Mesendoderm (in vitro differentiated cells): ENCODE data around the gene CROCC.
"Not testable (repeated sequence)": the region's sequence is repeated elsewhere in the genome, so short reads cannot be mapped to it uniquely, and the experiment has no call there.

Source experiments
- DNase-seq: peaks from one replicate; pipeline ENCODE4 v3.0.0; 2013
- H2AK5ac ChIP-seq: 2 replicates; pipeline ENCODE4 v1.6.1; 2013; ENCODE audit warnings: low read length, inconsistent platforms
- H2BK120ac ChIP-seq: 2 replicates; pipeline ENCODE4 v1.6.1; 2013; ENCODE audit warnings: low read depth, mild to moderate bottlenecking, low read length, moderate library complexity, mixed read lengths
- H2BK15ac ChIP-seq: replicated peaks from 2 replicates; pipeline ENCODE4 v1.6.1; 2013; ENCODE audit warnings: low read depth, mild to moderate bottlenecking, moderate library complexity
- H2BK5ac ChIP-seq: 2 replicates; pipeline ENCODE4 v1.6.1; 2013; ENCODE audit warnings: low read length, inconsistent platforms
- H3K18ac ChIP-seq: 2 replicates; pipeline ENCODE4 v1.6.1; 2013; ENCODE audit warnings: mild to moderate bottlenecking, low read length, mixed read lengths
- H3K23ac ChIP-seq: one replicate; pipeline ENCODE4 v1.6.1; 2013; ENCODE audit warnings: low read length
- H3K27ac ChIP-seq: 2 replicates; pipeline ENCODE4 v1.5.1; 2013; ENCODE audit warnings: low read depth, mild to moderate bottlenecking, inconsistent platforms, low read length, moderate library complexity
- H3K27me3 ChIP-seq: 2 replicates; pipeline ENCODE4 v1.6.1; 2013; ENCODE audit warnings: low read length, control low read depth, mild to moderate bottlenecking, inconsistent platforms; ENCODE audit not compliant: insufficient read depth, poor library complexity
- H3K36me3 ChIP-seq: 2 replicates; pipeline ENCODE4 v1.6.1; 2013; ENCODE audit warnings: low read length, inconsistent platforms; ENCODE audit not compliant: control insufficient read depth, insufficient read depth
- H3K4ac ChIP-seq: one replicate; pipeline ENCODE4 v1.6.1; 2013; ENCODE audit warnings: low read depth, mild to moderate bottlenecking, low read length, moderate library complexity
- H3K4me1 ChIP-seq: 2 replicates; pipeline ENCODE4 v1.6.1; 2013; ENCODE audit warnings: low read depth, low read length, inconsistent platforms; ENCODE audit not compliant: control insufficient read depth
- H3K4me2 ChIP-seq: 2 replicates; pipeline ENCODE4 v1.6.1; 2013; ENCODE audit warnings: low read length
- H3K4me3 ChIP-seq: 2 replicates; pipeline ENCODE4 v1.5.1; 2013; ENCODE audit warnings: mild to moderate bottlenecking, low read length
- H3K56ac ChIP-seq: one replicate; pipeline ENCODE4 v1.6.1; 2013; ENCODE audit warnings: low read length
- H3K79me1 ChIP-seq: 2 replicates; pipeline ENCODE4 v1.6.1; 2013; ENCODE audit warnings: low read length, inconsistent platforms
- H3K79me2 ChIP-seq: 2 replicates; pipeline ENCODE4 v1.6.1; 2013; ENCODE audit warnings: mild to moderate bottlenecking, low read length; ENCODE audit not compliant: control insufficient read depth, insufficient read depth
- H3K9ac ChIP-seq: 2 replicates; pipeline ENCODE4 v1.6.1; 2013; ENCODE audit warnings: low read length, inconsistent platforms
- H4K5ac ChIP-seq: one replicate; pipeline ENCODE4 v1.6.1; 2013; ENCODE audit warnings: low read length
- H4K8ac ChIP-seq: one replicate; pipeline ENCODE4 v1.6.1; 2013; ENCODE audit warnings: low read depth, mild to moderate bottlenecking, control low read depth, low read length, moderate library complexity
- WGBS: extraction: QIAGEN DNeasy Blood & Tissue Kit; methylation state at CpG from one replicate; pipeline ENCODE4 v1.1.7; 2013; ENCODE audit warnings: low lambda C conversion rate, missing lambda C conversion rate; ENCODE audit not compliant: insufficient coverage; ENCODE audit errors: extremely low coverage; 5-methylcytosine and 5-hydroxymethylcytosine counted together

Gene CROCC

DNA sequence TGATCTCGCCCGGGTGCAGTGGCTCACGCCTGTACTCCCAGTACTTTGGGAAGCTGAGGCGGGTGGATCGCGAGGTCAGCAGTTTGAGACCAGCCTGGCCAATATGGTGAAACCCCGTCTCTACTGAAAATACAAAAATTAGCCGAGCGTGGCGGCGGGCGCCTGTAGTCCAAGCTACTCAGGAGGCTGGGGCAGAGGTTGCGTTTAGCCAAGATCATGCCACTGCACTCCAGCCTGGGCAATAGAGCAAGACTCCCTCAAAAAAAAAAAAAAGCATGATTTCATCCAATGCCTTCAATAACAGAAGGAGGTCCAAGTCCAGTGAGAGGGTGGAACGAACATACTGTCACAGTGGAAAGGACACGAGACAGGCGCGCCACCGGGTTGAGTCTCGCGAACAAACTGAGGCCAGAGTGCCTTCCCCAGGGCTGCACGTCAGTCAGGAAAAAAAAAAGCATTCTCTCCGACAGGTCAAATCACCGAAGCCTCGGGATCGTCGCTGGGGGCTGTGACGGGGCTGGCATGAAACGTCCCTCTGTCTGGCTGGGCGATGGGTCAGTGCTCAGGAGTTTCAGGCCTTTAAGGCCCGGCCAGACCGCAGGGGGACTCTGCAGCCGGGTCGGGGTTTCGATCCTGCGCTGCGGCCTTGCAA, 8.4 kb upstream of the CROCC start:
- Histone ChIP-seq H3K9ac (peak overlapping the region; percentile 58), H3K4ac (no peak overlapping the region), H3K79me2 (no peaks in the 10 kb centered on the region), H3K36me3 (no peaks in the 10 kb centered on the region), H4K5ac (no peak overlapping the region), H2BK5ac (no peak overlapping the region), H2AK5ac (no peak overlapping the region), H3K79me1 (no peaks in the 10 kb centered on the region), H2BK15ac (no peak overlapping the region), H2BK120ac (no peak overlapping the region), H3K27ac (no peak overlapping the region), H4K8ac (no peak overlapping the region), H3K56ac (peak overlapping the region; percentile 77), H3K4me3 (peak overlapping the region; percentile 8), H3K18ac (peak overlapping the region; percentile 33), H3K4me2 (peak overlapping the region; percentile 44), H3K27me3 (no peaks in the 10 kb centered on the region), H3K23ac (no peak overlapping the region), H3K4me1 (no peaks in the 10 kb centered on the region)
- DNase-seq: no peak
- whole genome bisulfite sequencing: no CpG with 5 or more reads among the region's 36 CpGs

DNA sequence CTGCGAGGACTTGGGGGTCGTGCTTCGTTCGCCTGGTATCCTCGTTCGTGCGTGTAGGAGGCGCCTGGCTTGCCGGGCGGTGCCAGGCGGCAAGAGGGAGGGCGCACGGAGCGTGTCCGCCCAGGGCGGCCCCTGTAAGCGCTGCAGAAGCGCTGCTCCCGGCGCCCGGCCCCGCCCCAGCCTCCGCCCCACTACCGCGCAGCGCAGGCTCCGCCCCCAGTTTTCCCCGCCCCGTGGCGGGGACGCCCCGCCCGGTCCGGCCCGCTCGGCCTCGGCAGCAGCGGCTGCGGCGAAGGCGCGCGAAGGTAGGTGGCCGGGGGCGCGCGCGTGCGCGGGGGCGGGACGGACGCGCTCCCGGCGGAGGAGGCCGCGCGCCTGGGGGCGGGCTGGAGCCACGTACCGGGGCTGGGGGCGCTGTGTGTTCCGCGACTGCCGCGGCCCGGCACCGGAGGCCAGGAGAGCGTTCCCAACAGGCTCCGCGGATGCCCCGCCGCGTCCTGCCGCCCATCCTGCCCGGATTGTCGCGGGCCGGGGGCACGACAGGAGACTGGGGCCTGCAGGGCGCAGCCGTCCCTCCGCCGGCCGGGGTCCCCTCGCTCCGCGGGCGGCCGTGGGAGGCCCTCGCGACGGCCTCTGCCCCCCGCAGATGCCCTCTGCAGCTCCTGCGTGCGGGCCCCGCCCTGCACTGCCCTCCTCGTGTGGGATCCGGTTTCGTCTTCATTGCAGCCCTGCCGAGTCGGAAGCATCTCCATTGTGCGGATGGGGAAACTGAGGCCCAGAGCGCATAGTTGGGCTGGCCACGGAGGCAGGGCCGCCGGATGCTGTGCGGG, 7.7 kb upstream of the CROCC start:
- no peak overlapping the region for H3K27ac ChIP-seq

DNA sequence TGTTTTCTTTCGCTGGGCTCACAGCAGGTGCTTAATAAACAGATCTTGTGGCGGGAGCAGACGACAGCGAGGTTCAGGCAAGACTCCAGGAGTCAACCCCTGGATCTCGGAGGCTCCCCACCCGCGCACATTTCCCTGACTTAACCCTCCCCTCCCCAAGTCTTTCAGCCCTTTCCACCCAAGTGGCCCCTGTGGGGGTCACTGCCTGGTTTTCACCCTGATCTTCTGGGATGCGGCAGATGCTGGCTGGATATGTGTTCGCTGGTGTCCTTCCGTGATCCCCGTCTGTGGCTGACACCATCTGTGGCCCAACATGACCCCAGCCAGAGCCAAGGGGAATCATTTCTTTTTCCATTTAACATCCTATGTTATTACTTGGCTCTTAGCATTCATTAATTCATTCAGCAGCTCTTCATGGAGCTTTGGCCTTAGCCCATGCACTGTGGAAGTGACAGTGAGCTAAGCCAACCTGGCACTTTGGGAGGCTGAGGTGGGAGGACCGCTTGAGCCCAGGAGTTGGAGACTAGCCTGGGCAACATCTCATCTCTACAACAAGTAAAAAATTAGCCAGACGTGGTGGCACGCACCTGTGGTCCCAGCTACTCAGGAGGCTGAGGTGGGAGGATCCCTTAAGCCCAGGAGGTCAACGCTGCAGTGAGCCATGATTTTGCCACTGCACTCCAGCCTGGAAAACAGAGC, 6.7 kb upstream of the CROCC start:
- H4K5ac ChIP-seq, DNase-seq, H4K8ac ChIP-seq, H3K27me3 ChIP-seq, H3K4me3 ChIP-seq, H2BK5ac ChIP-seq, H3K4me1 ChIP-seq, H3K4me2 ChIP-seq, H3K23ac ChIP-seq, H3K4ac ChIP-seq, H3K36me3 ChIP-seq, H3K9ac ChIP-seq, H2BK15ac ChIP-seq, H3K18ac ChIP-seq, H3K79me2 ChIP-seq, H2AK5ac ChIP-seq, H3K79me1 ChIP-seq, H3K27ac ChIP-seq, H3K56ac ChIP-seq, H2BK120ac ChIP-seq: not testable (repeated sequence)
- no CpG with 5 or more reads among the region's 15 CpGs for WGBS

More for the DNA sequence above, 7.7 kb upstream of the CROCC start:
- peak overlapping the region; percentile 87 for H3K4ac ChIP-seq
- H3K27me3 ChIP-seq: no peaks in the 10 kb centered on the region
- no peak overlapping the region for H2BK15ac ChIP-seq
- no peak overlapping the region for H2BK5ac ChIP-seq
- H4K5ac ChIP-seq: no peak overlapping the region
- no peaks in the 10 kb centered on the region for H3K79me2 ChIP-seq
- H3K4me1 ChIP-seq: no peaks in the 10 kb centered on the region
- peak overlapping the region; percentile 44 for H3K4me2 ChIP-seq
- peak overlapping the region; percentile 83 for H3K9ac ChIP-seq
- peak overlapping the region; percentile 93 for H3K56ac ChIP-seq
- H2BK120ac ChIP-seq: no peak overlapping the region
- no peak overlapping the region for H3K18ac ChIP-seq
- no peak overlapping the region for H2AK5ac ChIP-seq
- no peaks in the 10 kb centered on the region for H3K36me3 ChIP-seq
- H3K79me1 ChIP-seq: no peaks in the 10 kb centered on the region
- no CpG with 5 or more reads among the region's 109 CpGs for WGBS
- H3K23ac ChIP-seq: no peak overlapping the region
- peak; percentile 95 for DNase-seq
- H4K8ac ChIP-seq: no peak overlapping the region
- peak overlapping the region; percentile 44 for H3K4me3 ChIP-seq

GRCh38 chr1:16915627-16915973, 6.1 kb upstream of the CROCC start:
- Histone ChIP-seq H3K79me2 (no peaks in the 10 kb centered on the region), H2AK5ac (no peak overlapping the region), H3K4me1 (no peaks in the 10 kb centered on the region), H3K18ac (no peak overlapping the region), H3K27ac (no peak overlapping the region), H3K4me3 (no peak overlapping the region), H3K4me2 (no peak overlapping the region), H3K56ac (no peak overlapping the region), H3K4ac (no peak overlapping the region), H4K8ac (no peak overlapping the region), H2BK15ac (no peak overlapping the region), H3K9ac (no peak overlapping the region), H3K27me3 (no peaks in the 10 kb centered on the region), H4K5ac (no peak overlapping the region), H3K79me1 (no peaks in the 10 kb centered on the region), H3K23ac (no peak overlapping the region), H2BK120ac (no peak overlapping the region), H3K36me3 (no peaks in the 10 kb centered on the region), H2BK5ac (no peak overlapping the region)
- no CpG with 5 or more reads among the region's 4 CpGs for WGBS
- DNase-seq: peak; percentile 40

- no CpG with 5 or more reads among the region's 10 CpGs for WGBS
- H4K5ac ChIP-seq, H2AK5ac ChIP-seq, H3K4me2 ChIP-seq, H3K27ac ChIP-seq, H3K27me3 ChIP-seq, H3K9ac ChIP-seq, DNase-seq, H3K4ac ChIP-seq, H3K36me3 ChIP-seq, H2BK120ac ChIP-seq, H3K18ac ChIP-seq, H3K23ac ChIP-seq, H3K4me1 ChIP-seq, H4K8ac ChIP-seq, H2BK5ac ChIP-seq, H2BK15ac ChIP-seq, H3K79me1 ChIP-seq, H3K4me3 ChIP-seq, H3K79me2 ChIP-seq, H3K56ac ChIP-seq: not testable (repeated sequence)
Measured at GRCh38 chr1:16916036-16916880, 5.5 kb upstream of the CROCC start.
